ENCODE data around the gene PLAC9.
A peak's percentile ranks its signal among the peaks of the same experiment; 100 is the strongest.

Gene PLAC9

GRCh38 chr10:80100861-80101695, 31.5 kb upstream of the PLAC9 start:
- no peak for TF ChIP-seq CTCF (IDR thresholded peaks at IDR 0.05; ENCODE audit: poor library complexity, severe bottlenecking)
- no peak overlapping the region for H3K27ac ChIP-seq (ENCODE audit: poor library complexity, severe bottlenecking)
- H3K4me1 ChIP-seq (ENCODE audit: insufficient read depth, poor library complexity, severe bottlenecking), result no peaks in the 10 kb centered on the region
- H3K36me3 ChIP-seq (ENCODE audit: low read depth), result no peaks in the 10 kb centered on the region
- DNase-seq (ENCODE audit: low spot score) (no peak), ATAC-seq (ENCODE audit: low read depth) (0 out of 3 replicates have a peak, but pooled peaks have one; percentile 23)
- H3K27me3 ChIP-seq (ENCODE audit: insufficient read depth, poor library complexity, severe bottlenecking), result no peaks in the 10 kb centered on the region
- no peak overlapping the region for H3K4me3 ChIP-seq (ENCODE audit: severe bottlenecking)
- H3K9me3 ChIP-seq (ENCODE audit: severe bottlenecking), result no peaks in the 10 kb centered on the region

- Histone ChIP-seq H3K36me3 (ENCODE audit: low read depth) (no peaks in the 10 kb centered on the region), H3K9me3 (ENCODE audit: severe bottlenecking) (no peaks in the 10 kb centered on the region), H3K4me1 (ENCODE audit: insufficient read depth, poor library complexity, severe bottlenecking) (no peaks in the 10 kb centered on the region), H3K27ac (ENCODE audit: poor library complexity, severe bottlenecking) (no peak overlapping the region), H3K27me3 (ENCODE audit: insufficient read depth, poor library complexity, severe bottlenecking) (no peaks in the 10 kb centered on the region), H3K4me3 (ENCODE audit: severe bottlenecking) (no peak overlapping the region)
- no peak for DNase-seq (ENCODE audit: low spot score)
- no peak for TF ChIP-seq CTCF (IDR thresholded peaks at IDR 0.05; ENCODE audit: poor library complexity, severe bottlenecking)
- peak; percentile 29; the same call in 1 of the 3 replicates for ATAC-seq (ENCODE audit: low read depth)
These were observed 28.2 kb upstream of the PLAC9 start for GRCh38 chr10:80104066-80104926.

GRCh38 chr10:80108576-80109239, 23.8 kb upstream of the PLAC9 start:
- no peak overlapping the region for H3K27ac ChIP-seq (ENCODE audit: poor library complexity, severe bottlenecking)
- TF ChIP-seq CTCF (IDR thresholded peaks at IDR 0.05; ENCODE audit: poor library complexity, severe bottlenecking), result no peak
- no peaks in the 10 kb centered on the region for H3K36me3 ChIP-seq (ENCODE audit: low read depth)
- H3K27me3 ChIP-seq (ENCODE audit: insufficient read depth, poor library complexity, severe bottlenecking), result no peaks in the 10 kb centered on the region
- no peak overlapping the region for H3K4me3 ChIP-seq (ENCODE audit: severe bottlenecking)
- H3K9me3 ChIP-seq (ENCODE audit: severe bottlenecking), result peaks cover 2% of the 10 kb centered on the region
- no peaks in the 10 kb centered on the region for H3K4me1 ChIP-seq (ENCODE audit: insufficient read depth, poor library complexity, severe bottlenecking)
- ATAC-seq (ENCODE audit: low read depth), result no peak
- no peak for DNase-seq (ENCODE audit: low spot score)

- Histone ChIP-seq H3K36me3 (ENCODE audit: low read depth) (no peaks in the 10 kb centered on the region), H3K9me3 (ENCODE audit: severe bottlenecking) (peaks cover 2% of the 10 kb centered on the region), H3K27ac (ENCODE audit: poor library complexity, severe bottlenecking) (no peak overlapping the region), H3K4me3 (ENCODE audit: severe bottlenecking) (no peak overlapping the region), H3K27me3 (ENCODE audit: insufficient read depth, poor library complexity, severe bottlenecking) (no peaks in the 10 kb centered on the region), H3K4me1 (ENCODE audit: insufficient read depth, poor library complexity, severe bottlenecking) (no peaks in the 10 kb centered on the region)
- ATAC-seq (ENCODE audit: low read depth) (no peak), DNase-seq (ENCODE audit: low spot score) (no peak)
- TF ChIP-seq CTCF (IDR thresholded peaks at IDR 0.05; ENCODE audit: poor library complexity, severe bottlenecking), result no peak
These were observed 21.5 kb upstream of the PLAC9 start for GRCh38 chr10:80110986-80111385.

Measured in RWPE2 (cell line).